ENCODE measurements around the gene SV2C.

- TF ChIP-seq, protein P1, sequence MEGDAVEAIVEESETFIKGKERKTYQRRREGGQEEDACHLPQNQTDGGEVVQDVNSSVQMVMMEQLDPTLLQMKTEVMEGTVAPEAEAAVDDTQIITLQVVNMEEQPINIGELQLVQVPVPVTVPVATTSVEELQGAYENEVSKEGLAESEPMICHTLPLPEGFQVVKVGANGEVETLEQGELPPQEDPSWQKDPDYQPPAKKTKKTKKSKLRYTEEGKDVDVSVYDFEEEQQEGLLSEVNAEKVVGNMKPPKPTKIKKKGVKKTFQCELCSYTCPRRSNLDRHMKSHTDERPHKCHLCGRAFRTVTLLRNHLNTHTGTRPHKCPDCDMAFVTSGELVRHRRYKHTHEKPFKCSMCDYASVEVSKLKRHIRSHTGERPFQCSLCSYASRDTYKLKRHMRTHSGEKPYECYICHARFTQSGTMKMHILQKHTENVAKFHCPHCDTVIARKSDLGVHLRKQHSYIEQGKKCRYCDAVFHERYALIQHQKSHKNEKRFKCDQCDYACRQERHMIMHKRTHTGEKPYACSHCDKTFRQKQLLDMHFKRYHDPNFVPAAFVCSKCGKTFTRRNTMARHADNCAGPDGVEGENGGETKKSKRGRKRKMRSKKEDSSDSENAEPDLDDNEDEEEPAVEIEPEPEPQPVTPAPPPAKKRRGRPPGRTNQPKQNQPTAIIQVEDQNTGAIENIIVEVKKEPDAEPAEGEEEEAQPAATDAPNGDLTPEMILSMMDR (IDR thresholded peaks at IDR 0.05): no peak
- TF ChIP-seq STAT6 (CRISPR knock-in tag; conservative IDR thresholded peaks at IDR 0.05; ENCODE audit: low read depth): no peak
- TF ChIP-seq CREM (CRISPR knock-in tag; IDR thresholded peaks at IDR 0.05): no peak
- TF ChIP-seq ESRRA (CRISPR knock-in tag; IDR thresholded peaks at IDR 0.05; ENCODE audit: borderline replicate concordance): no peak
- TF ChIP-seq, protein P2, sequence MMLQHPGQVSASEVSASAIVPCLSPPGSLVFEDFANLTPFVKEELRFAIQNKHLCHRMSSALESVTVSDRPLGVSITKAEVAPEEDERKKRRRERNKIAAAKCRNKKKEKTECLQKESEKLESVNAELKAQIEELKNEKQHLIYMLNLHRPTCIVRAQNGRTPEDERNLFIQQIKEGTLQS (CRISPR knock-in tag; conservative IDR thresholded peaks at IDR 0.05): no peak
- TF ChIP-seq ATF1 (CRISPR knock-in tag; IDR thresholded peaks at IDR 0.05): no peak
- TF ChIP-seq MAX (CRISPR knock-in tag; IDR thresholded peaks at IDR 0.05): no peak
- no peak for TF ChIP-seq HMGXB4 (CRISPR knock-in tag; IDR thresholded peaks at IDR 0.05)
- TF ChIP-seq, protein P3, sequence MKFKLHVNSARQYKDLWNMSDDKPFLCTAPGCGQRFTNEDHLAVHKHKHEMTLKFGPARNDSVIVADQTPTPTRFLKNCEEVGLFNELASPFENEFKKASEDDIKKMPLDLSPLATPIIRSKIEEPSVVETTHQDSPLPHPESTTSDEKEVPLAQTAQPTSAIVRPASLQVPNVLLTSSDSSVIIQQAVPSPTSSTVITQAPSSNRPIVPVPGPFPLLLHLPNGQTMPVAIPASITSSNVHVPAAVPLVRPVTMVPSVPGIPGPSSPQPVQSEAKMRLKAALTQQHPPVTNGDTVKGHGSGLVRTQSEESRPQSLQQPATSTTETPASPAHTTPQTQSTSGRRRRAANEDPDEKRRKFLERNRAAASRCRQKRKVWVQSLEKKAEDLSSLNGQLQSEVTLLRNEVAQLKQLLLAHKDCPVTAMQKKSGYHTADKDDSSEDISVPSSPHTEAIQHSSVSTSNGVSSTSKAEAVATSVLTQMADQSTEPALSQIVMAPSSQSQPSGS (CRISPR knock-in tag; IDR thresholded peaks at IDR 0.05; ENCODE audit: borderline replicate concordance, low read depth): no peak
- TF ChIP-seq TEAD1 (CRISPR knock-in tag; IDR thresholded peaks at IDR 0.05): no peak
- TF ChIP-seq FOXK1 (CRISPR knock-in tag; IDR thresholded peaks at IDR 0.05): no peak
- no peak for TF ChIP-seq MLX (CRISPR knock-in tag; IDR thresholded peaks at IDR 0.05)
- no peak for TF ChIP-seq JUN (CRISPR knock-in tag; IDR thresholded peaks at IDR 0.05)
Measured at GRCh38 chr5:76305269-76305668, 222.1 kb downstream of the SV2C start.
